Colonic mucosa (tissue), 4 donors: Measurements from ENCODE around the gene EPHA8. TPM values are rescaled to one million over a fixed set of nuclear protein-coding genes. Genes with fewer than 3 reads are reported as not detected.

Experiments
- DNase-seq: peaks from one replicate; pipeline ENCODE4 v3.0.0-alpha.2; 2020
- H3K27ac ChIP-seq: fragments of 200-600 bp; one replicate; pipeline ENCODE4 v1.8.0; 2021
- H3K27me3 ChIP-seq: fragments of 200-600 bp; one replicate; pipeline ENCODE4 v1.8.0; 2021
- H3K36me3 ChIP-seq: fragments of 200-600 bp; one replicate; pipeline ENCODE4 v1.8.0; 2021
- H3K4me1 ChIP-seq: fragments of 200-600 bp; one replicate; pipeline ENCODE4 v1.8.0; 2021; ENCODE audit warnings: mild to moderate bottlenecking
- H3K4me3 ChIP-seq: fragments of 200-600 bp; one replicate; pipeline ENCODE4 v1.8.0; 2021
- H3K9ac ChIP-seq, 2 donors: one replicate each; pipeline ENCODE4 v1.7.0; 2013; ENCODE audit warnings: control low read depth in 2 of 2, low read depth in 2 of 2, low read length in 2 of 2
- H3K9me3 ChIP-seq: fragments of 200-600 bp; one replicate; pipeline ENCODE4 v1.8.0; 2021
- CTCF ChIP-seq: fragments of 200-600 bp; IDR thresholded peaks from one replicate; pipeline ENCODE4 v1.8.0; 2022; ENCODE audit warnings: antibody characterized with exemption, mild to moderate bottlenecking
- intact Hi-C: fragments of 100-400 bp; cut with DNase I; formaldehyde crosslinking; loops from one replicate; pipeline ENCODE4 v1.14.1; 2022
- total RNA-seq, 2 donors: library from RNA; stranded (reverse); fragmentation: NEBNext Ultra II Directional in 1 of 2; extraction: Animal tissue kit (Norgen Biotek cat#: 25700) in 1 of 2; gene quantifications; one replicate each; pipeline ENCODE4 v1.2.1, GENCODE V29; 2021
- donor health status: healthy.
- donor health status: DM: no; HTN: no; CAD: no.
- donor health status: DM: no; HTN: no; CAD: no.

The EPHA8 gene
- total RNA-seq, 2 donors from 2014 or later, result not detected

GRCh38 chr1:22521692-22522091 lies 41.6 kb upstream of the EPHA8 start:
- no peaks in the 10 kb centered on the region for H3K9me3 ChIP-seq
- H3K27ac ChIP-seq, result no peak overlapping the region
- peaks cover 8% of the 10 kb centered on the region for H3K36me3 ChIP-seq
- DNase-seq, result no peak
- no peaks in the 10 kb centered on the region for H3K27me3 ChIP-seq
- intact Hi-C loops, result no loop called here
- TF ChIP-seq CTCF, result no peak
- H3K4me1 ChIP-seq, result no peaks in the 10 kb centered on the region
- H3K9ac ChIP-seq, result no peak overlapping the region
- no peak overlapping the region for H3K4me3 ChIP-seq

- H3K4me1 ChIP-seq, result no peaks in the 10 kb centered on the region
- H3K36me3 ChIP-seq, result peaks cover 8% of the 10 kb centered on the region
- H3K9me3 ChIP-seq, result no peaks in the 10 kb centered on the region
- H3K4me3 ChIP-seq, result no peak overlapping the region
- no peaks in the 10 kb centered on the region for H3K27me3 ChIP-seq
- no peak overlapping the region for H3K9ac ChIP-seq
- H3K27ac ChIP-seq, result no peak overlapping the region
- intact Hi-C loops, result no loop called here
- no peak for DNase-seq
- TF ChIP-seq CTCF, result no peak
These were observed 41.0 kb upstream of the EPHA8 start for GRCh38 chr1:22522221-22522743.

- Histone ChIP-seq H3K9me3 (no peaks in the 10 kb centered on the region), H3K9ac (no peak overlapping the region), H3K4me1 (no peaks in the 10 kb centered on the region), H3K27ac (no peak overlapping the region), H3K4me3 (no peak overlapping the region), H3K36me3 (peaks cover 8% of the 10 kb centered on the region), H3K27me3 (no peaks in the 10 kb centered on the region)
- DNase-seq, result no peak
- no peak for TF ChIP-seq CTCF
- intact Hi-C loops, result no loop called here
These were observed 38.8 kb upstream of the EPHA8 start for GRCh38 chr1:22524481-22524880.

- no peak overlapping the region for H3K4me3 ChIP-seq
- no peaks in the 10 kb centered on the region for H3K4me1 ChIP-seq
- no peak for TF ChIP-seq CTCF
- no peak for DNase-seq
- H3K36me3 ChIP-seq, result peaks cover 8% of the 10 kb centered on the region
- H3K27ac ChIP-seq, result no peak overlapping the region
- no peak overlapping the region for H3K9ac ChIP-seq
- no peaks in the 10 kb centered on the region for H3K27me3 ChIP-seq
- intact Hi-C loops, result no loop called here
- H3K9me3 ChIP-seq, result no peaks in the 10 kb centered on the region
These were observed 38.1 kb upstream of the EPHA8 start for GRCh38 chr1:22525211-22525610.

GRCh38 chr1:22525646-22526045 lies 37.6 kb upstream of the EPHA8 start:
- TF ChIP-seq CTCF, result no peak
- Histone ChIP-seq H3K9me3 (no peaks in the 10 kb centered on the region), H3K4me1 (no peaks in the 10 kb centered on the region), H3K36me3 (peaks cover 8% of the 10 kb centered on the region), H3K9ac (no peak overlapping the region), H3K27me3 (no peaks in the 10 kb centered on the region), H3K4me3 (no peak overlapping the region), H3K27ac (no peak overlapping the region)
- DNase-seq, result no peak
- intact Hi-C loops, result no loop called here

GRCh38 chr1:22526098-22526497 lies 37.2 kb upstream of the EPHA8 start:
- no peak for DNase-seq
- peaks cover 4% of the 10 kb centered on the region for H3K36me3 ChIP-seq

More at GRCh38 chr1:22526098-22526497, 37.2 kb upstream of the EPHA8 start:
- no peaks in the 10 kb centered on the region for H3K27me3 ChIP-seq
- intact Hi-C loops, result no loop called here
- no peaks in the 10 kb centered on the region for H3K9me3 ChIP-seq
- H3K4me3 ChIP-seq, result no peak overlapping the region
- no peak overlapping the region for H3K27ac ChIP-seq
- TF ChIP-seq CTCF, result no peak
- H3K9ac ChIP-seq, result no peak overlapping the region
- no peaks in the 10 kb centered on the region for H3K4me1 ChIP-seq
